HEK293T (cell line): ENCODE results near the gene COX8A.

Source experiments
- BHLHE40 ChIP-seq: fragments of 450-650 bp; IDR thresholded peaks from 2 replicates; pipeline ENCODE4 v1.6.1; 2016; ENCODE audit warnings: mild to moderate bottlenecking, moderate library complexity, borderline replicate concordance
- CTBP1 ChIP-seq: fragments of 450-650 bp; IDR thresholded peaks from 2 replicates; pipeline ENCODE4 v1.6.1; 2016; ENCODE audit warnings: borderline replicate concordance
- ELF4 ChIP-seq: fragments of 450-650 bp; IDR thresholded peaks from 2 replicates; pipeline ENCODE4 v1.6.1; 2017; ENCODE audit warnings: antibody characterized with exemption
- FOXM1 ChIP-seq: fragments of 450-650 bp; IDR thresholded peaks from 2 replicates; pipeline ENCODE4 v1.6.1; 2017; ENCODE audit warnings: mild to moderate bottlenecking, borderline replicate concordance
- HDGF ChIP-seq: fragments of 450-650 bp; IDR thresholded peaks from 2 replicates; pipeline ENCODE4 v1.6.1; 2017; ENCODE audit warnings: antibody characterized with exemption, borderline replicate concordance

DNA sequence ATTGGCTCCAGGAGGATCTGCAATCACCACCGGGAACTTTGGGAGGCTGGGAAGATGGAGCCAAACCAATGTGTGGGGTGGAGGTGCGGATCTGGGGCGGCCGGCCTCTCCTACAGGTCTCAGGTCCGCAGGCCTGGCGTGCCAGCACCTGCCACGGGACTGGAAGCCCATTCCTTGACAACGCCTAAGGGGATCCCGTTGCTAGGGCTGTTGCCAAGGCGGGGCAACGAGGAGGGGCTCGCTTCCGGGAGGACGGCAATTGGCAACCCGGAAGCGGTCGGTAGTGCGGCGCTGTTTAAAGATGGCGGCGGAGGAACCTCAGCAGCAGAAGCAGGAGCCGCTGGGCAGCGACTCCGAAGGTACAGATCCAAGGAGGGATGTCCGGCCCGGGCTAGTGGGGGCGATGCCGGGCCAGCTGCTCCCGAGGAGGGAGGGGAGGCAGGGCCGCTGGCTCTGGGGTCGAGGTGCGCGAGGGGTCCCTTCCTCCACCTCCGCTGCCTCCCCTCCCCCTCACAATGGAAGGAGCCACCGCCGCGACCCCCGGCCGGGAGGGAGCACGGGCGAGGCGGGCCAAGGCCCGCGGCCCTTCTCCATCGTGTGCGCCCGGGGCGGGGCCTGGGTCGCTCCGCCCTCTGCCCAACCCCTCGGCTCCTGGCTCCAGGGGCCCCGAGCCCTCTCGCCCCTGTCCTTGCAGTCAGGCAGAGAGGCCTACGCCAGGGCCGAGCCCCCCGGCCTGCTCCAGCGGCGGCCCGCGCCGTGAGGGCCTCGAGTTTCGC, 11.9 kb downstream of the COX8A start, which contains the start of gene OTUB1:
- no peak for TF ChIP-seq FOXM1
- TF ChIP-seq BHLHE40, result no peak
- no peak for TF ChIP-seq CTBP1
- no peak for TF ChIP-seq HDGF
- peak; percentile 95 for TF ChIP-seq ELF4
